NCI-H510A treated with DMSO at 0.1 percent for 48 hours (cell line): ENCODE measurements around the gene NMRK1.

Experiments used
- DNase-seq: peaks from one replicate; lab custom pipeline; 2025; lab: John Stamatoyannopoulos, UW

Gene NMRK1

DNA sequence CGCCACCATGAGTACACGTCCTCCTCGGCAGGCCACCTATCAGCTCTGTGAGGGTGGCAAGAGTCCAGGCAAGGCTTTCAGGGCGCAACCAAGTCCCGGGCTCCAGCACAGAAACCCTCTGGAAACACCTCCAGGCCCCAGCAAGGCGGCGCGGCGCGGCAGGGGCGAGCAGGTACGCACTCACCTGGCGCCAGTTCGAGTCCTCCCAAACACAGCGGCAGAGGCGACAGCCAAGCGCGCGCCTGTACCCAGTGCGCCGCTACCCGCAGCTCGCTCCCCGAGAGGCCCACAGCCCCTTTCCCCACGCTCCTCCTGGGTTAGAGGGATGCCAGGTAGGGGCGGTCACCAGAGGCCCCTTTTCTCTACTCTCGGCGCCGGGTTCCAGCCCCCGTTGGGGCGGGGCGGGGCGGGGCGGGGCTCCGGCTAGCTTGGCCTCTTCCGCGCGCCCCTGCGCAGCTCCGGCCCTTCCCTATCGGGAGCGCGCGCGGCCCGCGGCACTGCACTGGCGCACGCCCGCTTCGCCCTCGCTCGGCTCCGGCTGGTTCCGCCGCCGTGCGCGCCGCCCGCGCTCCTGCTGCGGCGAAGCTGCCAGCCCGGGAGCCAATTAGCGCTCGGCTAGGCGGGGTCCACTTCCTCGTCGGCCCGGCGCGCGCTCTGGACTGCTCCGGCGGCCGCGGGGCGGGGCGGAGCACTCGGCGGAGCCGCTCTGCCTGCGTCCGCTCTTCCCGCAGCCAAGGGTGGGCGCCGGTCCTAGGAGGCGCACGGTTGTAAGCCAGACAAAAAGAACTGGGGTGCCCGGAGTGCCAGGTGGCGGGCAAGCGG is at the start of gene NMRK1, which contains the start of gene OSTF1:
Gene NMRK1, minus strand, starts transcription at position 332 of the 822 bp plus-strand sequence. CDS start 5,040 bp downstream, outside the sequence.
Gene OSTF1, plus strand, starts transcription at position 691 of the 822 bp plus-strand sequence. CDS start 179 bp downstream, outside the sequence.
- peak; percentile 96 for DNase-seq

DNA sequence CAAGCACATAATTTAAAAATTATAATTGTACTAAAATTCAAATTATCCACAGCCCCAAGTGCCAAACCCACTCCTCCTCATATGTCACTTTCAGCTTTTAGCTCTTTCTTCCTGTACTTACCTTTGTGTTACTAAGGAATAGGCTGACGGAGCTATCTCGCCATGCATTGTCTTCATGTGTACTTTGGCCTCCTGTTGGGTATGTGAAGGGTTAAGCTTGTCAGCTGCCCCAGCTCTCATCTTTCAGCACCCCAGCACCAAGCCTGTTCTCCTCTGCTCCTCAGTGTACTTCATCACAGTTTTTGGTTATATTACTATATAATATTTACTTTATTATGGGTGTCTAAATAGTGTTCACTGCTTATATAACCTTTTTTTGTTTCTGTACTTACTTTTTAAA is 46.5 kb upstream of the NMRK1 start:
- DNase-seq = no peak

DNA sequence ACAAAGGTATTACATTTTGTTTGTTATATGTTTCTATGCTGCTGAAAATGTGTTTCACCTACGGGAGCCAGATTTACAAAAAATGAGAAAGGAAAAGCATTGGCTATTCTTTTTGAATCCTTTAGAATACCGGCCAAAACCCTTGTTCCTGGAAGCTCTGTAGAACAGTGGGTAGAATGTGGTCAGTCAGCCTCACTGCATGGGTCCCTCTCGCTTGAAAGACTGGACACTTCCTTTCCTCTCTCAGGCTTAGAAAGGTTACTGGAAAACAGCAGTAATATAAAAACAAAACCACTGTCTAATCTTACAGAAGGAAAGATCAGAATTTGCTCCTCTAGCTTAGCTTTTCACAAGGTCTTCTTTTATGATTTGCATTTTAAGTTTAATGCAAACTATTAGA is 45.4 kb upstream of the NMRK1 start:
- DNase-seq = no peak

DNA sequence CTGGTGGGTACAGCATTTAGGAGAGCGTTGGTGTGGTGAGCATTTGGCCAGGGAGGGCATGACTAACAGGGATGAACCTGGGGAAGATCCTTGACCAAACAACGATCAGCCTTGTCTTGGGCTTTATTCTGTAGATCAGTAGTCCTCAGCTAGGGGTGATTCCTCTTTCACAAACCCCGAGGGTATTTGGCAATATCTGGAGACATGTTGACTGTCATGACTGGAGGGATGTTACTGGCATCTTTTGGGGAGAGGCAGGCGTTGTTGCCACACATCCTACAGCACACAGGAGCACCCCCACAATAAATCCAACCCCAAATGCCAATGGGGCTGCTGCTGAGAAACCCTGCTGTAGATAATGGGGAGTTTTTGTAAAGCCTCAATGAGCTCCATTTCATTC is 44.3 kb upstream of the NMRK1 start:
- DNase-seq = no peak

DNA sequence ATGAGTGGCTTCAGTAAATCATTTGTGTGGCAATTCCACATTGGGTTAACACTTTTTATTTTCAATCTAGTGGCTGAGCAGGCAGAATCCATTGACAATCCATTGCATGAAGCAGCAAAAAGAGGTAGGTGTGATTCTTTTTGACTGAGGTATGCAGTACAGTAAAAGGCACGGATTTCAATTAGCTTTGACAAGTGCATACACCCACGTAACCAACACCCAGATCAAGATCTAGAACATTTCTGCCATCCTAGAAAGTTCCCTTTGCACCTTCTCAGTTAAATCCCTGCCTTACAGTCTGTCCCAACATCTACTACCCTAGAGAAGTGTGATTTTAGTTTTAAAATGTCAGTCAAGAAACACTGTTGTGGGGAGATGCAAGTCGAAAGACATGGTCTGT is 43.7 kb upstream of the NMRK1 start:
- no peak for DNase-seq

DNA sequence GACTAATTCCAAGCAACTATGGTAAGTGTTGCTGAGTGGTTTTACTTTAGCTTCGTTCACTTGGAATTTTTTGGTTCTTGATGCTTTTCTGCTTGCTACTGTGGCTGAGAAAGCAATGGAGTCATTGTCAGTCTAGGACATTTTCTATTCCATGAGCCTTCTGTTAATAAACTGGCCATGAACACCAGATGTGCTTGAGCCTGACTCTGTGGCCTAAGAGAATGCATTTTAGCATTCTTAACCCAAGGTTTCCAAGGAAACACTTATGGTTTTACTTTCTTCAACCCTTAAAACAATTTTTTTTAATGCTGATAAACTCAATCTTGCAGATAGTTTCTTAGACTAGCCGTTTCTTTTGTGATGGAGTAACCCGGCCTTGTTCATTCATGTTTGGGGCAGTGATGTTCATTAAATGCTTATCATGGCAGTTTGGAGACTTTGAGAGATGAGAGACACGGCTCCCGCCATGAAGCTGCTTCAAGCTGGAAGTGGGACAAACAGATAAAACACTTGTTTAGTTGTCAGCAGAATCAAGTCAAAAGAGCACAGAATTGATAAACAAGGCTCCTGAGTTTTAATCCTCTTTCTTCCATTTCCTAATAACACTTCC is 42.8 kb upstream of the NMRK1 start:
- no peak for DNase-seq

DNA sequence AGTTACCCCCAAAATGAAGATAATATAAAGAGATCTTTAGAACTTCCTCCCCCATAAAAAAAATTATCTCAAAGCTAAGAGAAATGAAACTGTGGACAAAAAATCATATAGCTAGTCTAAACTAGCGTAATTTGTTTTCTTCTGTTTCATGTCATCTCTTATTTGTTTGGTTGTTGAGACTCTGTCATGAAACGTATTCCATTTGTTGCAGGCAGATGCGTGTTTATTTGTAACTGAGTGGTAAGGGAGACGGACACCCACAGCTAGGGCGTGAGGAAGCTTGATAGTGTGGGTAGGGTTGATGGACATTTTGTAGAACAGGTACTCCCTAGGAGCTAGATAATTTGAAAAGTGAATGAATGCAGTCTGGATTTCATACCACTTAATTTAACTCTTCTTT is 42.2 kb upstream of the NMRK1 start:
- DNase-seq = no peak

DNA sequence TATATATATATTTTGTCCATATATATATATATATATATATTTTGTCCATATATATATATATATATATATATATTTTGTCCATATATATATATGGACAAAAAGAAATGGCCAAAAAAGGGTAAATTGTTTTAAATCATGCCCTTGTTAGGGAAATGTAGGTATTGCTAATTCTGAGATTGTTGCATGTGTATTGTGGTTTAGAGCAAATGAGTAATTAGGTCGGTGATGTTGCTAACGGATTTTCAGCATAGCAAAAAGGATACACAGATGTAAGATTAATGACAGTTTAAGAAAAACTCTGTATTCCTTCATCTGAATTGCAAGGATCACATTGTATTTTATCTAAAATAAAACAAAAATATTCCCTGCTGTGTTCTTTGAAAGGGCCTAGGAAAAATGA is 40.6 kb upstream of the NMRK1 start:
- DNase-seq = no peak

DNA sequence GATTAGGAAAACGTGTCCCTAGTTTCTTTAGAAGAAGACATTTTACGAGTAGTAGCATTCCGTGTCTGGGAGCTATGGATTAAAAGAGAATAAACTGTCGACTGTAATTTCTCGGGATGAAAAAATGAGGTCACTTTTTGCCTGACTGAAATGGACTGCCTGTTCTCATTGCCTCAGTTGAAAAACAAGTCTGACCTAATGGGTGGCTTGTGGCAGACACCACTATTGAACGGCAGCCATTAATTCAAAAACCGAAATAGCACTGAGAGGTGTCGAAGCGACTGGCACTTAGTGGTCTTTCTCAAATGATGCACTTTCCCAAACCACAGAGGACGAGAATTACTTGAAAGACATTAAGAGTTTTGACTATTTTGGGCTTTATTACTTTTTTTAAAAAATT is 35.7 kb upstream of the NMRK1 start:
- no peak for DNase-seq

DNA sequence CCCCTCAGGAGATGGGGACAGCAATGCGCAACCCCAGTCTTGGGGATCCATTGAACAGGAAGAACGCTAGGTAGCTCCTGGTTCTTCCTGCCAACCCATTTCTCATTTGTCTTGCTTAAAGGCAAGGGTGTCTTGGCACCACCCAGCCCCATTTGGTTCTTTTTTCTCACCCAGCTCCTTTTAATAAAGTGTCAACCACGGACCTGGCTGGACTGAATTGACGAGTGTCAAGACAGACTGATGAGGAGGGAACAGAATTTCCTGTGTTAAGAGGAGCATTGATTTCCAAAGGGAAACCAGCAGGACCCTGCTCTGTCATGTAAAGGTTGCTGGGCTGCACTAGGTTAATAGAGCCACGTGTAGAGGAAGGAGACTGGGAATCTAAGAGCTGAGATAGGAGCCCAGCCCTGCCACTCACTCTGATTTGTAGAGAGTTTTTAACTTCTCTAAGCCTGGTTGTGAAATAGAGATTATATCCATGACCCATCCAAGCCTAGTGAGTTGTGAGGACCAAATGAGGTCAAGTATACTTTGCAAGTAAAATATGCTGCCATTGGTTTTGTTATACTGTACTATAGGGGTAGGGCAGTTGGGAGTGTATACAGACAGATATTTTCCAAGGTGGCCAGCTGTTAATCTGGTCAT is 34.1 kb upstream of the NMRK1 start:
- DNase-seq = no peak

DNA sequence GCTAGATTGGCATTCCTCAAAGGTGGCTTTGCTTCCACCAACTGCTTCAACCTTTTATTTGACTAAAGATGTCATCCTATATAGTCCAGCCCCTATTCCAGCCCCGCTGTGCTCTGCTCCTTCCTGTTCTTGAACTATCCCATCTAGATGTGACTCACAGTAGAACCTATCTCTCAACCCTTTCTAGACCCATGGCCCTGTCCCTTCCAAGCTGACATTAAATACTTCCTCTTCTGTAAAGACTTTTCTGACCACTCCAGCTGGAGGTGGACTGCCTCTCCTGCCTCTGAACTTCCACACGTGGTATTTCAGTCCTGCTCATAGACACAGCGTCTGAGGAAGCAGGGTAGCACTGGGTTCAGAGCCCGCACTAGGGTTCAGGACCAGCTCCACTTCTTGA is 32.7 kb upstream of the NMRK1 start:
- no peak for DNase-seq

DNA sequence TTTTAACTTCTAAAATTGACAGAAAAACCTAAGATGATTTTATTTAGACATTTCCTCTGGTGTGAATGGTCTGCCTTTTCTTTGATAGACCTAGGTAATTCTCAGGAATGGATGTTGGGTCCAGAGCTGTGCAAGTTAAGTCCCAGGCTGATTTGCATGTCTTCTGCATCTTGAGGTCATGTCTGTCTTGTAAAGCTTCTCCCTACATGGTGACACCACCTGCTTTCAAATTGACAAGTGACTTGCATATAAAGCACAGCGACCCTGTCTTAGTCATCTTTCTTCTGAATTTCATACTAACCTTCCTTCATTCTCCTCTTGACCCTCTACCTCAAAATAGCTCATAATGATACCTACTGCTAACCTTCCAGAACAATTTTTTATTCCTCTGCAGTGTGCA is 29.6 kb upstream of the NMRK1 start:
- DNase-seq = no peak

DNA sequence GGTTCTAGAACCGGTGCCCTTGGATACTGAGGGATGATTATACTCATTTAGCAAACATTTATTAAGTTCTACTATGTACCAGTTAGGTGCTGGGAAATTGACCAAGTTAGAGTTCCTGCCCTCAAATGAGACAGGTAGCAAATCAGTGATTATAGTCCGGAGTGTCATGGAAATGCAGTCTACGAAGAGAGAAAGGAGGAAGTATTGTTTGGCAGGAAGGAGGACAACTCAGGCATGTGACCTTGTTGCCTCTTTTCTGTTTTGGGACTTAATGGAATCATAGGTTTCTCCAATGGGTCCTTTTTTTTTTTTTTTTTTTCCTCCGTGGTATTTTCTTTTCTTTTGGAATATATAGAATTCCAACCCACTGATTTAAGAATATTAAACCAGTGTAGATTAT is 28.4 kb upstream of the NMRK1 start:
- no peak for DNase-seq

DNA sequence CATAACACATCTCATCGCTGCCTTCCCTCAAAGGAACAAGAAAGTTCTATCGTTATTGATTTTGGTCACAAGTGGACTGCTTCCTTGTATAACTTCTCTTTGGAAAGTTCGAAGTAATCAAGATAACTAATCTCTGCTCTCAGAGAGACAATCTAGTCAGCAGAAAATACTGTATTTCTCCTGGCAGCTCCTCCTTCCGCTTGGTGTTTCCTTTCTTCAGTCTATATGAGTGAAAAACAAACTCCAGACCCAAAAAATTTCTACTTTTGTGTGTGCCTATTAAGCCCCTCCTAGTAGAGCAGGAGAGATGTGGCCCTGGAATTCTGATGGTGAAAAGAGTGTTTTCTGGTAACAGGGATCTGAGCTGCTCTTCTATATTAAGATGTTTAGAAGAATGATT is 24.8 kb upstream of the NMRK1 start:
- DNase-seq = no peak

DNA sequence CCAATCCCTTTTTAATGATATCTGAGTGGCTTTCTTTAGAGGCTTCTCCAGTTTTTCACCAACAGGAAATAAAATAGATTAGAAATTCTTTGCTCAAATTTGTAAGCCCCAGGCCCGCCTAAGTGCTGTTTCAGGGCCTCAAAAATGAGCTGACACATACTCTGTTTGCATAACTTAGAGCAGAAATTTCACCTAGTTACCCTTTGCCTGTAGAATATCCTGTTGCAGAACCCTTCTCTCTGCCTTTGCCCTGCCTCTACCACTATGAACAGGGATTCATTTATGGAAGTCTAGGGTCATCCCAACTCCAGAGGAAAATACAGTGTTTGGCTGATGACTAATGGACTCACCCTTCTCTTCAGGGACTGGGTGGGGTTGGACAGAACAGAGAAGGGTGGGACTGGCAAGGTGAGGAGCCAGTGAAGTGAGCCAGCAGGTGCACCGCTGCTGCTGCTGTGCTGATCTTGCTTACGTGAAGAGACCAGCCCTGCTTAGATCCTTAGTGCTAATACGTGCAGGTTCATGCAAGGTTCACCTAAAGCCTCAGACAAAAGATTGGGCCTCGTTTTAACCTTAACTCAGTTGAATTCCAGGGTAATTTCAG is 23.2 kb upstream of the NMRK1 start:
- peak; percentile 73 for DNase-seq

DNA sequence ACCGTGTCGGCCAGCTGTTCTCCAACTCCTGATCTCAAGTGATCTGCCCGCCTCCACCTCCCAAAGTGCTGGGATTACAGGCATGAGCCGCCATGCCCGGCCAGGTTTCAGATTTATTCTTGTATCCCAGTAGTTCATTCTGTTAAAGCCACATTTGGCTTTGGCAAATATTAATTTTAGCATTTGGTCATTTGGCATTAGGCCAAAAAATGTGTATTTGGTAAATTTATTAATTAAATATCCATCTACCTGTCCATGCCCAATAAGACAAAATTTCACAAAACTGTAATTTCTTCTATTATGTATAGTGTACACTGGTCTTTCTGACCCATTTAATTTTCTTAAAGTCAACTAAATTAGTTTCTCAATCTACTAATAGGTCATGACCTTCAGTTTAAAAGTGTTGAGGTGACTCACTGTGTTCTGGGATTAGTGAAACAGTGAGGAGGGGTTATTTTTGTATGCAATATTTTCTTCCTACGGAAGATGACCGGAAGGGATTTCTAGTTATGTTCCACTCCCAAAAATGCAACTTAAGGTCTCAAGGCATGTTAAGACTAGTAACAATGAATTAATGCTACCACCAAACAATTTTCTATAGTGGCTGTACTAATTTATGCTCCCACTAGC is 21.4 kb upstream of the NMRK1 start:
- DNase-seq = no peak

DNA sequence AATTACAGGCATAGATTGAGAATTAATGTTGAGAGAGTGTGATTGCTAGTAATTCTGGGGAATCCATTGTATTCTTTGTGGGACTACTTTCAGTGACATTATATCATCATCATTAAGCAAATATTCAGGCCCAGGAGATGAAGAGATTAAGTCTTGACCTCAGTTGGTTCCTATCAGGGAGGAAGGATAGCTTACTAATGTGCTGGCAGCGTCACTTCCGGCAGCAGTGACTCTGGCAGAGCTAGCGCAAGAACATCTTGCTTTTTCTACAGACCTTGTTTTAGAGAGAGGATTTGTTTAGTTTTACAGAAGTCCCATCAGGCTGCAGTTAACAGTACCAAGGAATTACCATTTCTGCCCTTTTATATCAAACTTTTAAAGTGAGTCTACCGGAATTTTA is 20.6 kb upstream of the NMRK1 start:
- DNase-seq = no peak

DNA sequence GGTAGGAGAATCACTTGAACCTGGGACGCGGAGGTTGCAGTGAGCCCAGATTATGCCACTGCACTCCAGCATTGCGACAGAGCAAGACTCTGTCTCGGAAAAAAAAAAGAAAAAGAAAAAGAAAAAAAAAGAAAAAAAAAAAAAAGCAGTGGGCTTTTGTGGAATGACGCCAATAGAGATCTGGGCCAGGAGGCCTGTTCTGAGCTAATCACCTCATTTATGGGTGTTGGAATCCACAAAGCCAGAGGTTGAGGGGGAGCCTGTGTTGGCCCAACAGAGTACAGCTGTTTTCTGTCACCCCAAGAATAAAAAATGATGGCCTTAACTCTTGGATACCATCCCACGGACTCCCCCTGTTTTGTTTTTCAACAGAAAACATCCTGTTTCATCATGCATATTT is 18.9 kb upstream of the NMRK1 start:
- DNase-seq = no peak

DNA sequence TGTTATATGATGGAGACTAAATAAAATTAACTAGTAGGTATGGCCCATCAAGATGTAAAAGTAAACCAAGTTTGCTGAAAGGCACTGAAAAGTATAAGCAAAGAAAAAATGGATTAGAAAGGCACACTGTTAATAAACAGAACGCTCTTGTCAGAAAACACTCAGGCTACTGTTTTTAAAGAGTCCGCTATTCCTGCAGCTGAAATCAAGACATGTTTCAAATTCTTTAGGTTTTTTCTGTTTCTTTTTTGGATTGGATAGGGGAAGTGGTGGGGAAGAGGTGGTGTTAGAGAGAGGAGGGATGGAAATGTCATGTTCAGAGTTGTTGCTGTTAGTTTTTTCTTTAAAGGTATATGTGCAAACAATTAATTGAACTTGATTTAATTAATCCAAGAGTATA is 17.9 kb upstream of the NMRK1 start:
- no peak for DNase-seq

DNA sequence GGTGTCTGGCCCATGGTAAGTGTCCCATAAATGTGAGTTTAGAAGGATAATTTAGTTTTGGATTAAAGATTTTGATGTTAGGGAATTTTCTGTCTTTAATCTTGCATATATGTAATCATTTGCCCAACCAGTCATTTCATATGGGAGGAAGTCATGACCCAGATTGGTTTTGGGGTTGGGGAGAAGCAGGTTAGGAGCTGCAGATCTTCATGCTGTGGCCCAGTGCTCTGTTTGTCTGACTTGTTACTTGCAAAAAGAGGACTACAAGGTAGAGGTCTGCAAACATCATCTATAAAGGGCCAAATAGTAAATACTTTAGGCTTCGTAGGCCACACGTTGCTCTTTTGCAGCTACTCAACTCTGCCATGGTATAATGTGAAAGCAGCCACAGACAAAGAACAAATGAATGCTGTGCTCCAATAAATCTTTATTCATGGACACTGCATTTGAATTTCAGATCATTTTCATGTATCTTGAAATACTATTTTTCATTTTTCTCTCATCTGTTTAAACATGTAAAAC is 17.1 kb upstream of the NMRK1 start:
- DNase-seq = no peak

DNA sequence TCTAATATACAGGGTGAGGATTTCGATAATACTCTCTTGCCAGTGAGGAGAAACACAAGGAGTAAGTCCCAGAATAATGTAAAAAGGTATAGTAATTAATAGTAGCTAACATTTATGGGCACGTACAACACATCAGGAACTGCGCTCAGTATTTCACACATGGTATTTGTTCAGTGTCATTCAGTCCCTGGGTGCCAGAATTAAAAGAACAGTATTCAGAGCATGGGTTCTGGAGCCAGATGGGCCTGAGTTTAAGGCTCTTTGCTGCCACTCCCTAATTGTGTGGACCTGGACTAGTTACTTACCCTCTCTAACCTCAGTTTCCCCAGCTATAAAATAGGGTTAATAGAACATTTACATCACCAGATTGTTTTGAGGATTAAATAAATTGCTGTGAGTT is 16.7 kb upstream of the NMRK1 start:
- no peak for DNase-seq

DNA sequence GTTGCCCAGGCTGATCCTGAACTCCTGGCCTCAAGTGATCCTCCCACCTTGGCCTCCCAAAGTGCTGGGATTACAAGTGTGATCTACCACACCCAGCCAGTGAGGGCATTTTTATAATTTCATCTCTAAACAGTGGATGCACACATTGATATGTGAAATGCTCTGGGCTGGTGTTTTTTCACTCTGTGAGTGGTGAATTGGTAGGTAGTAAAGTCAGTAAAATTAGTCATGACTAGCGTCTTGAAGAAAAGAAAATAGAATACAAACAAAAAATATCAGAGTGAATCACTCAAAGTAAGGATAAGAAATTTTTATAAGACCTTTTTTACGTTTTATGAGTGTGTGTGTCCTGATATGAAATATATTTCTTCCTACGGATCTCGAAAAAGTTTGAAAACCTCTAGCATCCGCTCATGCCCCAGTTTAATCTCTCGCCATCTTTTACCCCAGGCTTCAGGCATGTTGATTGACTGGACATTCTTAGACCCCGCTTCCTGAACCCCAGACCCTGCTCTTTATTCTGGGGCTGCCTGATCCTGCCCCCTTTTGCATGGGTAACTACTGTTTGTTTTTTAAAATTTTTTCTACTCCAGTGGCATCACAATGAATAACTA is 14.3 kb upstream of the NMRK1 start:
- no peak for DNase-seq
